GM18517 (cell line): ENCODE results near the gene ANKAR.
"Not testable (repeated sequence)": the region's sequence is repeated elsewhere in the genome, so short reads cannot be mapped to it uniquely, and the experiment has no call there.

Experiments
- ATAC-seq: cut with Tn5 transposase; IDR thresholded peaks from one replicate; pipeline ENCODE4 v1.9.1; 2021; ENCODE audit warnings: mild to moderate bottlenecking, moderate library complexity; ENCODE audit not compliant: unreplicated experiment

The ANKAR gene

DNA sequence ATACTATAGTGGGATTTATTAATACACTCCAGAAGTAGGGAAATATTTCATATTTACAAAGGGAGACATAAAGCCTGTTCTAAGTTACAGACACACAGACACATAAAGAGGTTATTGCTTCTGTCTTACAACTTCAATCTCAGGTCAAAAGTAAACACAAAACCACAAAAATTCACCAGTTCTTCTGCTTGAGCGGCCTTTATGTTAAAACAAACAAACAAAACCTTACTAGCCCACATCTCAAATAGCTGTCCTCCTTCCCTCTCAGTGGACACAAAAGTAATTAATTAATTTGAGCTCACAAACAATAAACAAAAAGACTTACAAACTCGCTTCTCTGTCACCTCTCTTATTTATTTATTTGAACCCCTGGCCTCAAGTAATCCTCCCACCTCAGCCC is 14.7 kb upstream of the ANKAR start:
- no peak for ATAC-seq

DNA sequence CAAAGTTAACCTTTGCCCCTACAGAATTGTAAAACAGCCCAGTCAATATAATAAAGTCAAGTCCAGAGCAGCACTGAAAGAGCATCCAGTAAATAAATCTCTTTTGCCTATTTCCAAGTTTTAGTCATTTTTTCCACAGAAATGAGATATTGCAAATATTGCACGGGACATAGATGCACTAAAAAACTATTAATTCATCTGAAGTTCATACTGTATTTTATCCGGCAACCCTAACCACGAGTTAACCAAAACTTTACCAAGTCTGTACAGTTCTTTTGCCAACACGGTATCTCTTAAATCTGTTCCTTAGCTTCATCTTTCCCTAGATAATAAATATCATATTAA is 13.7 kb upstream of the ANKAR start:
- ATAC-seq = no peak

DNA sequence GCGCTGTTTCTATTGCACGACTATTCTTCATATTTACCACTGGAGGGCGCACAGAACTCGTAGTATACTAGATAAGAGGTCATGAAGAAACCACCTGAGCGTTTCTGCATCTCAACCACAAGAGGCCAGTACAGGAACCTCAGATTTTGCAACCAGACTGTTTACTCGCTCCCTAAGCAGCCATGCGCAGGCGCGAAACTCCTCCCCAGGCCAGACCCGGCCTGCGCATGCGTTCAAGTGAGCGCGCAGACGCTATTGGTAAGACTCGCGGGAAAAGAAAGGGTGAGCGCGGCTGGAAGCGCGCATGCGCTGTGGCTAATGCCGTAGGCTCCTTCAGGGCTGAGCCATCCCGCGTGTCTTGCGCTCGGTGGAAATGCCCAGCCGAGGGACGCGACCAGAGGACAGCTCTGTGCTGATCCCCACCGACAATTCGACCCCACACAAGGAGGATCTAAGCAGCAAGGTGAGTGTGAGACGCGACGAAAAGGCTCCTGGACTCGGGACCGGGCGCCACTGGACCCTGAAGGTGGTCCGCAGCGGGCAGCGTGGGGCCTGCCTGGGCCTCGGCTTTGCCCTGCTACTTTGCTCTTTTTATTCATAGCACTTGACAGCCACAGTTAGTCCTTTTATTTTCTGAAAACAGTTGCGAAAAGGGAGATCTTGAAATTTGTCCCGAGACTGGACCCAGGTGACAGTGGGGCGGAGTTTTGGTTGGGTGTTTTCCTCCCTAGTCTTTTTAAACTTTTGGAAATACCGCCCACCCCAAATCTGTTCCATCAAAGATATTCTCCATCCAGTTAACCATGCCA is 13.1 kb upstream of the ANKAR start, which contains the start of gene ASNSD1:
Gene ASNSD1 (plus strand): TSS at position 312 of the 809 bp plus-strand sequence. CDS start 4,674 bp downstream, outside the sequence.
- peak; percentile 96 for ATAC-seq

- ATAC-seq = no peak
These were observed 12.5 kb upstream of the ANKAR start for GRCh38 chr2:189661957-189662321.

- ATAC-seq = no peak
These were observed 11.7 kb upstream of the ANKAR start for GRCh38 chr2:189662669-189663226.

GRCh38 chr2:189663319-189663718 is 11.2 kb upstream of the ANKAR start:
- ATAC-seq = not testable (repeated sequence)

GRCh38 chr2:189669913-189670312 is 4.6 kb upstream of the ANKAR start:
- ATAC-seq = no peak

DNA sequence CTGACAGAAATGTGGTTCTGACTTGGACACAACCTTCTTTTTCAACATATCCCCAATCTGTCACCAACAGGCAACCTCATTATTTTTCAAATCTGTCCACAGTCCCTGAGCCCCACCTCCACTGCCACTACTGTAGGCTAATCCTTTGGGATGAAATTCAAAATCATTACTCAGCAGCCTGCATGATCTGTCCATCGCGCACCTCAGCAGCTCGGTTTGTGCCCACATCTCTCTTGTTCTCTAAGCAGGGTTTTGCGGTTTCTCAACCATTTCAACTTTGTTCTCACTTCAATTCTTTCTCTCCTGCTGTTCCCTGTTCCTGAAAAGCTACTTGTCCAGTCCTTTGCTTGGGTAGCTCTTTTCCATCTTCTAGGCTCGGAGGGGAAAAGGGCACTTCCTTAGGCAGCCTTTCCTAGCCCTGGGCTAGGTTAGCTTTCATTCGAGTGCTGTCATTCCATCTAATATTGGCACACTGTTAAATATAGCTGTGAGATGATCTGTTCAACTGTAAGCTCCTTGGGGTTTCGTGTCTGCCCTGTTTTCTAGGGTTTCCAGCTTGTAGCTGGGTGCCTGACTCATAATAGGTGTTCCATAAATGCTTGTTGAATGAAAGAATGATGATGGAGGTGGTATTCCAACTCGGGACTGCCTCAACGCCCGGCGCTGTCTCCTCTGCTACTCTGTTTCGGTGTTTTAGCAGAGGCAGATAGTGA is 653 bp upstream of the ANKAR start:
- ATAC-seq = peak; percentile 32

GRCh38 chr2:189676471-189676870 is 2.0 kb downstream of the ANKAR start:
- no peak for ATAC-seq

- ATAC-seq = no peak
These were observed 4.8 kb downstream of the ANKAR start for GRCh38 chr2:189679226-189679625.

GRCh38 chr2:189681203-189681602 is 6.7 kb downstream of the ANKAR start:
- ATAC-seq = no peak

DNA sequence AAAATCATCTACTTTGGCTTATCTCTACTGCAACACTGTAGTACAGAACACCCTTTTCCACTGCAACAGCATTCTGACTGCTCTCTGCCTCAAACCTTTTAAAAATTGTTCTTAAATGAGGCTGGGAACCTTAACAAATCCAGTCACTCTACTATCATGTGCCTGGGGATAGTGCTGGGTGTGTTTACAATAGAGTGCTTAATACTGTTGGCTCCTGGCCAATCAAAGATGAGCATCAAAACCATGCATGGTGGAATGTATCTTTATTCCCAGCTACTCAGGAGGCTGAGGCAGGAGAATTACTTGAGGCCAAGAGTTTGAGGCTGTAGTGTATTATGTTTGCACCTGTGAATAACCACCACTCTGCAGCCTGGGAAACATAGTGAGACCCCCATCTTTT is 7.4 kb downstream of the ANKAR start:
- ATAC-seq = no peak

- no peak for ATAC-seq
These were observed 8.9 kb downstream of the ANKAR start for GRCh38 chr2:189683348-189683747.

- ATAC-seq = no peak
These were observed 10.3 kb downstream of the ANKAR start for GRCh38 chr2:189684811-189685210.

GRCh38 chr2:189685540-189686229 is 11.2 kb downstream of the ANKAR start:
- ATAC-seq = no peak

DNA sequence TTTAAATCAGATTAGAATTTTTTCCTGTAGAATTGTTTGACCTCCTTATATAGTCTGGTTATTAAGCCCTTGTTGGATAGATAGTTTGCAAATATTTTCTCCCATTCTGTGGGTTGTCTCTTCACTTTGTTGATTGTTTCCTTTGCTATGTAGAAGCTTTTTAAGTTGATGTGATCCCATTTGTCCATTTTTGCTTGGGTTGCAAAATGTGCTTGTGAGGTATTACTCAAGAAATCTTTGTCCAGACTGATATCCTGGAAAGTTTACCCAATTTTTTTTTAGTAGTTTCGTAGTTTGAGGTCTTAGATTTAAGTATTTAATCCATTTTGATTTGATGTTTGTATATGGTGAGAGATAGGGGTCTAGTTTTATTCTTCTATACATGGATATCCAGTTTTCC is 13.3 kb downstream of the ANKAR start:
- ATAC-seq = not testable (repeated sequence)

DNA sequence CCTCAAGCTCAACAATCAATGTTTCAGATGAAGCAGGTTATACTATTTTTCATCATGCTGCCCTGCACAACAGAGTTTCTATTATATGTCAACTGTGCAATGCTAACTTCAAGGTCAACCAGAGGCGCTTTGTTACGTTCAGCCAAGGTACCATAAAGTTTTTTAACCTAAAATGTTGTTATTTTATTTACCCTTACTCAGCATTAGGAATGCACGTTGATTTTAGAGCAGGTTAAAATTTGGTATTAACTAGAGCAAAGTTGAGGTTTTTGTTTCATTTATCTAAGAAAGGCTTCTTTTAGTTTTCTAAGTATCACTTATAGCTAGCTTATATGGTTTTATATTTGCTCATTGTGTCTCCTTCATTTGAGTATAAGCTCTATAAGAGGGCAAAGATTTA is 21.8 kb downstream of the ANKAR start:
- ATAC-seq = no peak

- no peak for ATAC-seq
These were observed 23.8 kb downstream of the ANKAR start for GRCh38 chr2:189698020-189698887.

GRCh38 chr2:189700681-189701080 is 26.2 kb downstream of the ANKAR start:
- no peak for ATAC-seq

GRCh38 chr2:189702071-189702470 is 27.6 kb downstream of the ANKAR start:
- ATAC-seq = no peak
